Embryonic facial prominence (tissue), 1 donor: ENCODE measurements around the gene PCSK6.

ENCODE experiments used
- DNase-seq: peaks from one replicate; pipeline ENCODE4 v3.0.0-alpha.2; 2016; ENCODE audit errors: extremely low spot score

PCSK6 gene

DNA sequence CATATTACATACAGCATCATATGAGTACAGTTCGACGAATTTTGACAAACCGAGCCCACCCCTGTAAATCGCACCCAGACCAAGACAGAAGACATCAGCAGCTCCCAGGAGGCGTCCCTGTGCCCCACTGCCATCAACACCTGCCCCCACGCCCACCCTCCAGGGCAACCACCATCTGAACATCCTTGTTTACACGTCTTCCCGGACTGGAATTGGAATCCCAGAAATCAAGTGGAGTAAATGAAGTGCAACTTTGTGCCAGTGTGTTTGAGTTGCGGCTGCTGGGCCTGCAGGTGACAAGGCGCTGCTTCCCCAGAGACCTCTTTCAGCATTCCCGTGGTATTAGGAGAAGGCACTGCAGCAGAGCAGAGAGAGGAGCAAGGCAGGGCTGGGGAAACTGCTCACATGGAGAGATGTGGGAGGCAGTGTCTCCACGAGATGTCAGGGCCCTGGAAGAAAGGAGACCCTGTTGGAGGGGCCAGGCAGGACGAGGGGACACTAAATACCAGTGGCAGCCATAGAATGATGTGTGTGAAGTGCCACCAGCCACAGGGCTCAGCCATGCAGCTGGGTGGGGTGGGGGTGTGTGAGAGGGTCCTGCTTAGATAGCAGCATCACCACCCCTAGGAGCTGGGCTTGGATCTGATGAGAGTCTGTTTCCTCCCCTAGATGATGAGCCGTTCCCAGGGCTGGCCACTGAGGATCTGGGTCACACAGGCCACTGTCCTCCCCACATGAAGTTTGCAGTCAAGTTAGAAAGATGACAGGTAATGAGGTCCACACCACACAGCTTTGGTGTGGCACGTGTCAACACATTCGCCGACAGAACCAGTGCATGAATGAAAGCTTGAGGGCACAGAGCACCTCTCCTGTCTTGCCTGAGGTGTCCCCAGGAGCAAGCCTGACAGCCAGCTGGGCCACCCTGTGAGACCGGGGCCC, 33.4 kb upstream of the PCSK6 start:
- DNase-seq: no peak

DNA sequence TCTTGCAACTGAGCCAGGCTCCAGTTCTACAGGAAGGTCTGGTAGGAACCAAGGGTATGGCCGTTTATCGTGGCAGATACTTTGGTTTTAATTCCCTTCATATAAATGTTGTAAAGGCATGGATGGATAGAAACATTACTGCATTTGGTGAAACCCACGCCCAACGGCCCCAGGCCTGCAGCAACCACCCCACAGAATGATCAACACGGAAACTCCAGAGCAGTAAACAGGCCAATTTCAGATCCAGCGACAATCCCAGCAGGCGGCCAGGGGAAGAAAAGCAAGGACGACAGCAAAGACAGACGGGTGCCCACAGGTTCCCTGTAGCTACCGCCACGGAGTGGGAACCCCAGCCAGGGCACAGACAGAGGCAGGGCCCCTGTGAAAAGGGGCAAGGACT, 32.6 kb upstream of the PCSK6 start:
- DNase-seq: no peak

GRCh38 chr15:101521591-101521990, 32.1 kb upstream of the PCSK6 start:
- DNase-seq: no peak

DNA sequence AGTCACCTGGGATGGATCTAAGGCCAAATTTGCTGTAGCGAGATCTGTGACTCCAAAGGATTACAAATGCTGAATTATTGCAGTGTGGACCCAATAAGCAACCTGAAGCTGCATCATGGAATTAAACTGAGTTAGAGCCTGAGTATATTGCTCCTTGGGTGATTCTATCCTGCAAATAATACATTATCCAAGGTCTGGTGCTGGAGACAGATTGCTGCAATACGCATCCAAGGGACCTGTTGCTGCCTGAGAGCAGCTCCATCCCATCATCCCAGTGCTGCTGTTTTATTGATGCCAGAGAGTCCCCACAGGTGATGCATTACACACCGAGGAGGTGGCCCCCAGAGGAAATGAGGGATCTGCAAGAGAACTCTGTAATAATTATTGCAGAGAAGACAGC, 31.6 kb upstream of the PCSK6 start:
- DNase-seq: no peak

- no peak for DNase-seq
Measured at GRCh38 chr15:101520395-101520794, 30.9 kb upstream of the PCSK6 start.

DNA sequence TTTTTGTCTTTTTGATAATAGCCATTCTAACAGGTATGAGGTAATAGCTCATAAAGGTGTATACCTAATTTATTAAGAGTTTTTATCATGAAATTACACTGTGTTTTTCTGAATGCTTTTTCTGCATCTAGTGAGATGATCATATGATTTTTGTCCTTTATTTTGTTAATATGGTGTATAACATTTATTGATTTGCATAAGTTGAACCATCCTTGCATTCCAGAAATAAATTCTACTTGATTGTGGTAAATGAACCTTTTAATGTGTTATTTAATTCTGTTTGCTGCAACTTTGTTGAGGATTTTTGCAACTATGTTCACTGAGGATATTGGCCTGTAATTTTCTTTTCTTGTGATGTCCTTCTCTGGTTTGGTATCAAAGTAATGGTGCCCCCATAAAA, 28.0 kb upstream of the PCSK6 start:
- no peak for DNase-seq

DNA sequence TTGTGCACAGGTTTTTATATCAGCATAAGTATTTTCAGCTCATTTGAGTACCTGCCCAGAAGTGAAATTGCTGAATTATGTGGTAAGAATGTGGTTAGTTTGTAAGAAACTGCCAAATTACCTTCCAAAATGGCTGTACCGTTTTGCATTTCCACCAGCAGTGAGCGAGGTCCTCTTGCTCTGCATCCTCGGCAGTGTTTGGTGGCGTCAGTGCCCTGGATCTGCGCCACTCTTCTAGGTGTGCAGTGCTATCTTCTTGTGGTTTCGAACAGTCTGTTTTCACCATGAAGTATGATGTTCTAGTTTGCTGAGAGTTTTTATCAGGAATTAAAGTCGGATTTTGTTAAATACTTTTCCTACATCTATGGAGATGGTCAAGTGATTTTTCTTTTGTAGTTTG, 24.8 kb upstream of the PCSK6 start:
- DNase-seq: no peak

DNA sequence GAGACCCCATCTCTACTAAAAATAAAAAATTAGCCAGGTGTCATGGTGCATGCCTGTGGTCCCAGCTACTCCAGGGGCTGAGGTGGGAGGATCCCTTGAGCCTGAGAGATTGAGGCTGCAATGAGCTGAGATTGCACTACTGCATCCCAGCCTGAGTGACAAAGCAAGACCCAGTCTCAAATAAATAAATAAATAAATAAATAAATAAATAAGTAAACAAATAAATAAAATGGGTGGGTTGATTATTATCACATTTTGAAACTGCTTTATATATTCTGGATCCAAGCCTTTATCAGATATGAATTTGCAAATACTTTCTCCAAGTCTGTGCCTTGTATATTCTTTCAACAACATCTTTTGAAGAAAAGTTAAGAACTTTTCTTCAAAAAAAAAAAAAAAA, 22.2 kb upstream of the PCSK6 start:
- no peak for DNase-seq

GRCh38 chr15:101510212-101511197, 21.0 kb upstream of the PCSK6 start:
- no peak for DNase-seq

DNA sequence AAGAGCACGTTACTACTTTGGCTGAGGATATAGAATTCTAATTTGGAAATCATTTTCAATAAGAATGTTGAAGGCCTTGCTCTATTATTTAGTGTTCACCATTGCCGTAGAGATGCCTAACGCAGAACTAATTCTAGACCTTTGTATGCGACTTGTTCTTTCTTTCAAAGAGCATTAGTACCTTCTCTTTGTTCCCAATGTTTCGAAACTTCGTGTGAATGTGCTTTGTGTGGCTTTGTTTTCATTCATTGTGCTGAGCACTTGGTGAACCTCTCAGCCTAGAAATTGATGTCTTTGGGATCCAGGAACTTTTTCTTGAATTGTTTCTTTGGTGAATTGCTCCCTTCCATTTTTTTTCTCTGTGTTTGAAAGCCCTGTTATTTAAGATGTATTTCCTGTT, 19.8 kb upstream of the PCSK6 start:
- DNase-seq: no peak

DNA sequence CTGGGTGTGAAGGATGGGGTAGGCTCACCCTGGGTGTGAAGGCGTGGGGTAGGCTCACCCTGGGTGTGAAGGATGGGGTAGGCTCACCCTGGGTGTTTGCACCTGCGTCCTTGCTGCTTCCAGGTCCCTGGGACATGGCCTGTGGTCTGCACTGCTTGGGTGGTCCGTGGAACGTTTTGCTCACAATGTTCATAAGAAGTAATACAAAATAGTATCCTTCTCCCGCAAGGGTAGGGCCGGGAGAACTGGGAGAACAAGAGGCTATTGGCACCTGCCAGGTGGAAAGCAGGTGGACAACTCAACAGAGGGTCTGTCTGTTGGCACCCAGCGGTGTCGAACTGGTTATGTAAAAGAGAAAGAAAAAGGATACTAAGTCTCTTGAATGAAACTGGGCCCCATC, 17.0 kb upstream of the PCSK6 start:
- DNase-seq: no peak

GRCh38 chr15:101505610-101506337, 16.3 kb upstream of the PCSK6 start:
- no peak for DNase-seq

DNA sequence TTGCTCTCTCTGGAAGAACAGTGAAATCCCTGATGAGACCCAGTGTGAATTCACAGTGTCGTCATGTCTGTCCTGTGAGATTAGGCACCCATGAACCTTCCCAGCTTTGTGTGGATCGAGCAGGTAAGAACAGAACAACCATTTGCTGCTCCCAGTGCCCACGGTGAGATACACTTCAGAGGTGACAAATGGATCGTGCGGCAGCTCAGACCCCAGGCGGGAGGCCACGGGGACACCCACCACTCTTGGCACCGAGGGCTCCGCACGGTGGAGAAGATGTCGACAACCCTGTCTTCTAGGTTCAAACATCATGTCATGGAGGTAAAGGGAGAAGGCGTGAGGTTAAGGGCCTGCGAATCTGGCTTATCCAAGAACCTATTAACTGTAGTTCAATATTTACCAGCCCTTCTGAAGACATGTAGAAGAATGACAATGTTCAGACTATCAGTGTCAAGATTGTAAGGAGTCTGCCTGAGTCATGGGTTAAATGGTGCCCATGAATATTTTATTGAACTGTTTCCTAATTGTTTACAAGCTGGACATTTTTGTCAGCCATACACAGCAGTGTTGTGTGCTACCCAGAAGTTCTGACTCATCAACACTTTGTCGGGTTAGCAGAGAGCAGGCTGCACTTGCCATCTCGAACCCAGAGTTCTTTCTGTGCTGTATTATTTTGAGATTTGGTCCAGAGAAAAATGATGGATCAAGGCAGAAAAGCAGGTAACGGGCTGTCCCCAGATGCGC, 15.5 kb upstream of the PCSK6 start:
- DNase-seq: no peak

GRCh38 chr15:101504373-101504772, 14.9 kb upstream of the PCSK6 start:
- no peak for DNase-seq

GRCh38 chr15:101503296-101503599, 13.7 kb upstream of the PCSK6 start:
- DNase-seq: no peak

DNA sequence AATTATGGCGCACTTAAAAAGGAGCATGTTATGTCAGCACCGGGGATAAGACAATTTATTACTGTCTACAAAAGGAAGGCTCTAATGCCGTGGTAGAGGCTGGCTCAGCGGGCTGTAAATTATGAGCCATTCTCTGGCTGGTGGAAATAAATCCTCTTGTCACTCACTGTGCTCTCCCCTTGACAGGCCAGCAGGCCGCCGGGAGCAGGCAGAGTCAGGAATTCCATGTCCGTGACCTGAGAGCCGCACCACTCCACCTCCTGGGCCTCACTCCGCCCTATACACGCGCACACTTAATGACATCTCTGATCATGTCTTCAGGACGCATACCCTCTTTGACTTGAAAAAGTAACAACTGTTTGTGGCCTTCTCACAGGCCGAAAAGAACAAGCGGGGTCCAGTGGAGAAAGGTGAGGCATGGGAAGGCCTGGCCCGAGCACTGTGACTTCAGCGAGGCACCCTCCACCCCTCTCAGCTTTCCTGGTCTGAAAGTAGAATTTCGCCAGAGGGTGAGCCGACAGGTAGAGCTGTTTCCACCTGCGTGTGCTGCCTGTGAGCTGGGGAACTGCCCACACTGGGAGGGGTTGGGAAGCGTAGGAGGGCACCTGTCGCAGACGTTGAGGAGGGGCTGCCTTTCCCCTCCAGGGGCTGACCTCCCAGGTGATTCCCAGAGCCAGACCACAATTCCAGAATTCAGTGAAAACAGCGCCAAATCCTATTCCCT, 13.2 kb upstream of the PCSK6 start:
- DNase-seq: no peak

DNA sequence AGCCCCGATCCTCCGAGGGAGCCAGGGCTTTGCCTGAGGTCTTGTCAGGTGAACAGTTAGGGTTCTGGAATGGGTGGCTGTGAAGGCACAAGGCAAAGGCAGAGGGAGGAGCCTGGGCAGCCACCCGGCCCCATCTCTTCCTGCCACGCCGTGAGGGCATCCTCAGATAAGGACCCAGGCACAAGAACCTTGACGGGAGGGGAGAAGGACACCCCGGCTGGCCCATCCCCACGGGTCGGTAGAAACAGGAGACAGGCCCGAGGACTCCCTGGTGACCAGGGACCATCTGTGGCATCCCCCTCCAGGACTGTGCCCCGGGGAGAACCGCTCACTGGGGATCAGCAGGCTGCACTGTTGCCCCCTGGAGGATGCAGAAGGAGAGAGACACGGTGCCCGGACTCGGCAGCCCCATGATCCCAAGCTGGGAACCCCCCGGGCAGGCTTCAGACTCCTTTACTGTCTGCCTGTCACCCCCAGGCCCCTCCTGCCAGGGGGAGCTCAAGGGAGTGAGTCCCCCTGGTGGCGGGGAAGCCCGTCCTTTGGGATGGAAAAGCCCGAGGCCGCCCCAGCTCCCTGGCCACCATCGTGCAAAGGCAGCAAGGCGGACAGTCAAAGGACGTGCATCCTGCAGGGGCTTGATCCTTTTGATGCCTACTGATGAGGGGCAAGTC, 12.3 kb upstream of the PCSK6 start:
- no peak for DNase-seq

DNA sequence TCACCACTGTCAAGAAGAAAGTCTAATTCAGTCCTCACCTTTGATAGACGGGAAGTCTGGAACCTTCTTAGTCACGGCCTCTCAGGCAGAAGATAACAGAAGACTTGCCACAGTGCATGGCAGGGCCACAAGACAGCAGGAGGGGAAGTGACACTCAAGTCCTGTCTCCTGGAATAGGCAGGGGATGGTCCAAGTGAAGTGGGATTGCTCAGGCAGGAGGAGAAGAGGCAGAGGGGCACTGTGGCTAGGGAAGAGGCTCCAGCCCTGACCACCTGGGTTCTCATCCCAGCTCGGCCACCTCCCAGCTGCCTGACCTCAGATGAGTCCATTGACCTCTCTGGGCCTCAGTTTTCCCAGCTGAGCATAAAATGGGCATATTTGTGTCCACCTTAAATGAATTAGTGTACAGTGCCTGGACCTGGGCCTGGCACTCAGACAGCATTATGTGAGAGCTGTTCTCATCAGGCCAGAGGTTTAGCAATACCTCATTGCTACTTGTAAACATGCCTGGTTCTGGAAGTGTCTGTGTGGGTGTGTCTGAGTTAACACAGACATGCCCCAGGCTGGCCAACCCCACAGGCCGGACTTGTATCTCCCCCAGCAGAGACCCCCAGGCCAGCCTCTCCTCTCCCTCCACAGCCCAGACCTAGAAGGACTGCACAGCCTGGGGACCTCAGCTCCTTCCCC, 11.5 kb upstream of the PCSK6 start:
- DNase-seq: no peak

- no peak for DNase-seq
Measured at GRCh38 chr15:101499863-101500713, 10.6 kb upstream of the PCSK6 start.
